ENCODE measurements around the gene NTHL1. TPM values are rescaled to one million over a fixed set of nuclear protein-coding genes. Genes with fewer than 3 reads are reported as not detected.
A peak's percentile ranks its signal among the peaks of the same experiment; 100 is the strongest.

The NTHL1 gene
- total and polyA plus RNA-seq, 9 of the 15 experiments (the other 6 are each of a cell fraction or from before 2014, with no cell fraction given): 1.1 to 58.8 (median 17.6) TPM

- Histone ChIP-seq H3K4me2 (ENCODE audit: insufficient read depth, low read length) (no peak overlapping the region), H3K79me2 (ENCODE audit: control insufficient read depth, insufficient read depth, low read length) (no peaks in the 10 kb centered on the region), H3K27ac (ENCODE audit: extremely low read depth, low read depth, low read length) (no peak overlapping the region), H4K20me1 (replicated peaks; ENCODE audit: control insufficient read depth, insufficient read depth, low read length) (no peaks in the 10 kb centered on the region), H2AFZ (ENCODE audit: low read depth, low read length) (no peak overlapping the region), H3K9me3 (replicated peaks; ENCODE audit: control insufficient read depth, insufficient read depth, low read depth, low read length) (no peaks in the 10 kb centered on the region), H3K9me1 (ENCODE audit: control insufficient read depth, insufficient read depth, low read length) (no peaks in the 10 kb centered on the region), H3K9ac (ENCODE audit: insufficient read depth in 1 of 2, low read depth in 2 of 2, low read length in 2 of 2) (peak overlapping the region in 1 of 2 experiments; percentile 48; a peak in 1 of 4 replicates), H3K4me3 (no peak overlapping the region), H3K4me1 (replicated peaks in 1 of 2; ENCODE audit: control insufficient read depth in 2 of 2, insufficient read depth in 2 of 2, low read length in 2 of 2) (peaks cover 5 to 91% of the 10 kb centered on the region in 2 experiments; a peak in 3 of 5 replicates), H3K27me3 (ENCODE audit: control insufficient read depth in 2 of 2, insufficient read depth in 2 of 2, low read length in 2 of 2) (no peaks in the 10 kb centered on the region), H3K36me3 (ENCODE audit: control insufficient read depth, insufficient read depth, low read length) (peaks cover 29% of the 10 kb centered on the region; the same call in 1 of the 3 replicates)
- FAIRE-seq (no peak), DNase-seq (ENCODE audit: extremely low read depth in 1 of 4, low spot score in 3 of 4) (no peak), ATAC-seq (no peak)
- intact Hi-C loops (cut with micrococcal nuclease): no loop called here
- 81% methylated on average over 7 of the region's 24 CpGs for WGBS (ENCODE audit: insufficient coverage, low coverage, missing lambda C conversion rate)
- TF ChIP-seq POLR2G (IDR thresholded peaks at IDR 0.05; ENCODE audit: low read depth, low read length): peak; percentile 40
- TF ChIP-seq DPF2 (IDR thresholded peaks at IDR 0.05): no peak
- no peak for TF ChIP-seq PYGO2 (tag; IDR thresholded peaks at IDR 0.05)
- TF ChIP-seq POU5F1 (IDR thresholded peaks at IDR 0.05; ENCODE audit: borderline replicate concordance, low read depth, low read length, partially characterized antibody): no peak
- in situ Hi-C loops (cut with MboI): no loop called here
- ChIA-PET CTCF (ENCODE audit: low intra/inter-chr PET ratio) (interaction anchor here (1.1 kb wide), 1 partner anchor 100 kb away, joined by 4 read pairs; no protein-coding TSS in a partner anchor), POLR2A (no interaction called here)
- BruUV-seq (replicated peaks): no TSS peak
These were observed 7.4 kb downstream of the NTHL1 start for GRCh38 chr16:2040041-2040786.

Data from K562 (cell line).